ENCODE measurements around the gene AWAT1. TPM values are rescaled to one million over a fixed set of nuclear protein-coding genes. Genes with fewer than 3 reads are reported as not detected.
A peak's percentile ranks its signal among the peaks of the same experiment; 100 is the strongest.
"Not testable (repeated sequence)": the region's sequence is repeated elsewhere in the genome, so short reads cannot be mapped to it uniquely, and the experiment has no call there.

Gene AWAT1
- not detected in 2 replicates for total RNA-seq

DNA sequence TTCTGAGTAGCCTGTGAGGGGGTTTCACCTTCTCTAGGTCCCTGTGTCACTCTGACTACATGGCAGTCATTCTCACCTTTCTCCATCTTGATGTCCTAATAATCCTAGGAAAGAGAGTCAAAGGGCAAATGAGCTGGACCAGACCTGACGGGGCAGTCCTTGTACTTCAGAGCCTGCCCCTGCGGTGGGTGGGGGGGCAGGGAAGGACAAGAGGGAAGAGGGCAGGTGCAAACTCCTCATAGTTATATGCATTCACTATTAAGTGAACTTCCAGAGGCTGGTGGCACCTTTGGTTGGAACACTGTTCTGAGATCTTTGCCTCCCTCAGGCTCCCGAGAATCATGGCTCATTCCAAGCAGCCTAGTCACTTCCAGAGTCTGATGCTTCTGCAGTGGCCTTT, at the start of gene AWAT1:
Gene AWAT1 (plus strand): TSS at position 301 of the 400 bp plus-strand sequence. CDS start 41 bp downstream, at position 342.
- Histone ChIP-seq H3K4me3 (ENCODE audit: low read depth, low read length) (no peak within 1 kb of the TSS), H3K36me3 (ENCODE audit: control insufficient read depth, insufficient read depth, low read length) (no peaks in the 10 kb centered on the region), H3K27me3 (ENCODE audit: control insufficient read depth, insufficient read depth, low read length) (no peaks in the 10 kb centered on the region)
- no peak for DNase-seq (ENCODE audit: low read depth)
- TF ChIP-seq, protein P1, sequence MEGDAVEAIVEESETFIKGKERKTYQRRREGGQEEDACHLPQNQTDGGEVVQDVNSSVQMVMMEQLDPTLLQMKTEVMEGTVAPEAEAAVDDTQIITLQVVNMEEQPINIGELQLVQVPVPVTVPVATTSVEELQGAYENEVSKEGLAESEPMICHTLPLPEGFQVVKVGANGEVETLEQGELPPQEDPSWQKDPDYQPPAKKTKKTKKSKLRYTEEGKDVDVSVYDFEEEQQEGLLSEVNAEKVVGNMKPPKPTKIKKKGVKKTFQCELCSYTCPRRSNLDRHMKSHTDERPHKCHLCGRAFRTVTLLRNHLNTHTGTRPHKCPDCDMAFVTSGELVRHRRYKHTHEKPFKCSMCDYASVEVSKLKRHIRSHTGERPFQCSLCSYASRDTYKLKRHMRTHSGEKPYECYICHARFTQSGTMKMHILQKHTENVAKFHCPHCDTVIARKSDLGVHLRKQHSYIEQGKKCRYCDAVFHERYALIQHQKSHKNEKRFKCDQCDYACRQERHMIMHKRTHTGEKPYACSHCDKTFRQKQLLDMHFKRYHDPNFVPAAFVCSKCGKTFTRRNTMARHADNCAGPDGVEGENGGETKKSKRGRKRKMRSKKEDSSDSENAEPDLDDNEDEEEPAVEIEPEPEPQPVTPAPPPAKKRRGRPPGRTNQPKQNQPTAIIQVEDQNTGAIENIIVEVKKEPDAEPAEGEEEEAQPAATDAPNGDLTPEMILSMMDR (IDR thresholded peaks at IDR 0.05; ENCODE audit: insufficient read depth, low read length, poor library complexity, severe bottlenecking), result no peak

DNA sequence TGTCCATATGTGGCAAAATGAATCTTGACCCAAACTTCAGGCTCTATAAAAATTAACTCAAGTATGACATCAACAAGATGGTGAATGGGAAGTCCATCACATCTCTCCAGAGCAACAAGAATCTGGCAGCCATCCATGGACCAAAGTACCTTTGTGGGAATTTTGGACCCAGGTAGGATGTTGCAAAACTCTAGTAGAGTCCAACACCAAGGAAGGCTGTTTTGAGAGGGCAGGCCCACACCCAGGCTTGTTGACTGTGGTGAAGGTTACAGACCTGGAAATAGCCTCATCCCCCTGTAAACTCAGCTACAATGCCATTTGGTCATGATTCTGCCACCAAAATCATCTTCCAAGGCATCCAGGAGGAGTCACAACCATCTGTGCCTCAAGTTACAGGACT, 44.2 kb upstream of the AWAT1 start:
- TF ChIP-seq, protein P1 (IDR thresholded peaks at IDR 0.05; ENCODE audit: insufficient read depth, low read length, poor library complexity, severe bottlenecking), result no peak
- H3K4me3 ChIP-seq (ENCODE audit: low read depth, low read length), result no peak overlapping the region
- no peak for DNase-seq (ENCODE audit: low read depth)
- no peaks in the 10 kb centered on the region for H3K36me3 ChIP-seq (ENCODE audit: control insufficient read depth, insufficient read depth, low read length)
- H3K27me3 ChIP-seq (ENCODE audit: control insufficient read depth, insufficient read depth, low read length), result no peaks in the 10 kb centered on the region

DNA sequence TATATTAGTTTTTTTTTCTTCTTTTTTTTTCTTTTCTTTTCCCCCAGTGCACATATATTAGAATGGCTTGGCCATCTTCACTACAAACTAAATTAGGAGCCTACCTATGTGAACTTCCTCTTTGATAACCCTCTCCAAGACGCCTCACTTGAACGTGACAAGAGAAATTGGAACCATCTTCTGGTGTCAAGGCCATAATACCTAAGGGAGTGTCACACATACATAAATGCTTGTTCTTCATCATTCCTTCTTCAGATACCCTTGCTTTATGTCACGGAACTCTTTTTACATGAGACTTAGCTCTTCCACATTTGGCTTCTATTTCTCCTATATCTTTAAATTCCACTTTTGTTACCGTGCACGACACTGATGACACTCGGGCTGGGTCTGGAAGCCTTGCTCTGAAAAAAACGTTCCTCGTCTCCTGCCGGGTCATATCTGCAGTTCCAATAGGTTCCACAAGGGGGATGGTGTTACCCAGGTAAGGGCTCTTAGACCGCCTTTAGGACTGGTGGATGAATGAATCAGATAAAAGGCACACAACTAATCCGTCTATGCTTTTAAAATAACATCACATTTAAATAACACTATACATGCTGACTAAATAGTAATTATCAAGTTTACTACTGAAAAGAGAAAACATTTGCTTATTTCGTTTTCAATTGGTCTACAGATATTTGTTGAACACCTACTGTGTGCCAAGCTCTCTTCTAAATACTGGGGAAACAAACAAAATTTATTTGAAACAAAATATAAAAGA, 37.3 kb upstream of the AWAT1 start:
- Histone ChIP-seq H3K27me3 (ENCODE audit: control insufficient read depth, insufficient read depth, low read length) (no peaks in the 10 kb centered on the region), H3K36me3 (ENCODE audit: control insufficient read depth, insufficient read depth, low read length) (no peaks in the 10 kb centered on the region), H3K4me3 (ENCODE audit: low read depth, low read length) (no peak overlapping the region)
- DNase-seq (ENCODE audit: low read depth), result no peak
- TF ChIP-seq, protein P1 (IDR thresholded peaks at IDR 0.05; ENCODE audit: insufficient read depth, low read length, poor library complexity, severe bottlenecking), result peak; percentile 60

DNA sequence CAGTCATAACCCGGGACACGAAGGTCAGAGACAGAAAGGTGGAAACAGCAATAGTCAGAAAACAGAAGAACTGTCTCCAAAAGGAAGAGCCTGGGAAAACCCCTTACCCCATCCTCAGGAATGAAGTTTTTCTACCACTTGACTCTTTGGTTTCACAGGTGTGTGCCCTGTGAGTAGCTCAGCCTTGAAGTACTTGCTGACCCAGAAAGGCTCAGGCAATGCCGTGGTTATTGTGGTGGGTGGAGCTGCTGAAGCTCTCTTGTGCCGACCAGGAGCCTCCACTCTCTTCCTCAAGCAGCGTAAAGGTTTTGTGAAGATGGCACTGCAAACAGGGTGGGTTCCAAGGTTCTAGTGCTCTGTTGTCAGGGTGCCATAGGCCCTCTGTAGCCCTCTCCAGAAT, 32.7 kb upstream of the AWAT1 start:
- Histone ChIP-seq H3K27me3 (ENCODE audit: control insufficient read depth, insufficient read depth, low read length) (peaks cover 2% of the 10 kb centered on the region), H3K36me3 (ENCODE audit: control insufficient read depth, insufficient read depth, low read length) (no peaks in the 10 kb centered on the region), H3K4me3 (ENCODE audit: low read depth, low read length) (no peak overlapping the region)
- TF ChIP-seq, protein P1 (IDR thresholded peaks at IDR 0.05; ENCODE audit: insufficient read depth, low read length, poor library complexity, severe bottlenecking), result no peak
- DNase-seq (ENCODE audit: low read depth), result no peak

DNA sequence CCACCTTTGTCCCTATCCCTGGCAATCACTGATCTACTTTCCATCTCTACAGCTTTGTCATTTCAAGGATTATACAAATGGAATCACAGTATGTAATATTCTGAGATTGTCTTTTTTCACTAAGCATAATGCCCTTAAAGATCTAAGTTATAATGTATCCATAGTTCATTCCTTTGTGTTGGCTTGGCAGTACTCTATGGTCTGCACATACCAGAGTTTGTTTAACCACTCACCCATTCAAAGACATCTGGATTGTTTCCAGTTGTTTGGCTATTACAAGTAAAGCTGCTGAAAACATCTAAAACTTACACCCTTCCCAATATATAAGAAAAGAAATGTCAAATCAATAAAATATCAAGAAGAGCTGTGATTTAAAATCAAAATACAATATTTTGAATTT, 26.0 kb upstream of the AWAT1 start:
- Histone ChIP-seq H3K27me3 (ENCODE audit: control insufficient read depth, insufficient read depth, low read length) (peaks cover 2% of the 10 kb centered on the region), H3K36me3 (ENCODE audit: control insufficient read depth, insufficient read depth, low read length) (no peaks in the 10 kb centered on the region), H3K4me3 (ENCODE audit: low read depth, low read length) (no peak overlapping the region)
- TF ChIP-seq, protein P1 (IDR thresholded peaks at IDR 0.05; ENCODE audit: insufficient read depth, low read length, poor library complexity, severe bottlenecking), result no peak
- DNase-seq (ENCODE audit: low read depth), result no peak

DNA sequence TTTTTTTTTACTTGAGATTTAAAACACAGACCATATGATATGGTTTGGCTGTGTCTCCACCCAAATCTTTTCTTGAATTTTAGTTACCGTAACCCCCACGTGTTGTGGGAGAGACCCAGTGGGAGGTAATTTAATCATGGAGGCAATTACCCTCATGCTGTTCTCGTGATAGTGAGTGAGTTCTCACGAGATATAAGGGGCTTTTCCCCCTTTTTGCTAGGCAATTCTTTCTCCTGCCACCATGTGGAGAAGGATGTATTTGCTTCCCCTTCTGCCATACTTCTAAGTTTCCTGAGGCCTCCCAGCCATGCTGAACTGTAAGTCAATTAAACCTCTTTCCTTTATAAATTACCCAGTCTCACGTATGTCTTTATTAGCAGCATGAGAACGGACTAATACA, 24.9 kb upstream of the AWAT1 start:
- not testable (repeated sequence) for H3K4me3 ChIP-seq (ENCODE audit: low read depth, low read length); H3K36me3 ChIP-seq (ENCODE audit: control insufficient read depth, insufficient read depth, low read length); H3K27me3 ChIP-seq (ENCODE audit: control insufficient read depth, insufficient read depth, low read length); DNase-seq (ENCODE audit: low read depth)

All from kidney epithelial cell (primary cell).